HG03460 (cell line): ENCODE data around the gene OLFML3.

Experiments
- ATAC-seq: cut with Tn5 transposase; IDR thresholded peaks from one replicate; pipeline ENCODE4 v1.9.1; 2021; ENCODE audit not compliant: unreplicated experiment

Gene OLFML3

GRCh38 chr1:113978863-113979702 is at the start of gene OLFML3:
Gene OLFML3, plus strand, starts transcription at chr1:113979474. Its CDS starts 43 bp downstream, at chr1:113979517.
- ATAC-seq: no peak

GRCh38 chr1:113929750-113930498 is 49.4 kb upstream of the OLFML3 start:
- ATAC-seq: peak; percentile 28

- ATAC-seq: peak; percentile 34
Measured at GRCh38 chr1:113930499-113931161, 48.6 kb upstream of the OLFML3 start.

GRCh38 chr1:113931451-113931851 is 47.8 kb upstream of the OLFML3 start:
- no peak for ATAC-seq

GRCh38 chr1:113934006-113934405 is 45.3 kb upstream of the OLFML3 start:
- no peak for ATAC-seq

GRCh38 chr1:113934511-113935055 is 44.7 kb upstream of the OLFML3 start:
- ATAC-seq: no peak

- no peak for ATAC-seq
Measured at GRCh38 chr1:113935176-113935575, 44.1 kb upstream of the OLFML3 start.

- no peak for ATAC-seq
Measured at GRCh38 chr1:113935970-113936369, 43.3 kb upstream of the OLFML3 start.

GRCh38 chr1:113937146-113937545 is 42.1 kb upstream of the OLFML3 start:
- no peak for ATAC-seq

- no peak for ATAC-seq
Measured at GRCh38 chr1:113938192-113938591, 41.1 kb upstream of the OLFML3 start.

- ATAC-seq: peak; percentile 65
Measured at GRCh38 chr1:113940365-113941244, 38.7 kb upstream of the OLFML3 start.

GRCh38 chr1:113941245-113941559 is 38.1 kb upstream of the OLFML3 start:
- no peak for ATAC-seq

GRCh38 chr1:113942527-113942926 is 36.7 kb upstream of the OLFML3 start:
- no peak for ATAC-seq

GRCh38 chr1:113943028-113943811 is 36.1 kb upstream of the OLFML3 start:
- ATAC-seq: no peak

GRCh38 chr1:113945329-113945728 is 33.9 kb upstream of the OLFML3 start:
- no peak for ATAC-seq

- no peak for ATAC-seq
Measured at GRCh38 chr1:113946112-113946511, 33.2 kb upstream of the OLFML3 start.

- ATAC-seq: no peak
Measured at GRCh38 chr1:113946678-113947387, 32.4 kb upstream of the OLFML3 start.

- peak; percentile 54 for ATAC-seq
Measured at GRCh38 chr1:113947388-113948107, 31.7 kb upstream of the OLFML3 start.
